Measurements from ENCODE around the gene BICD2.

The BICD2 gene

GRCh38 chr9:92679413-92680165 lies 85.0 kb downstream of the BICD2 start:
- H3K4me1 ChIP-seq (ENCODE audit: insufficient read depth, poor library complexity, severe bottlenecking): peaks cover 8% of the 10 kb centered on the region
- H3K9me3 ChIP-seq (ENCODE audit: severe bottlenecking): no peaks in the 10 kb centered on the region
- H3K4me3 ChIP-seq (ENCODE audit: severe bottlenecking): no peak overlapping the region
- no peak for TF ChIP-seq CTCF (IDR thresholded peaks at IDR 0.05; ENCODE audit: poor library complexity, severe bottlenecking)
- no peaks in the 10 kb centered on the region for H3K36me3 ChIP-seq (ENCODE audit: low read depth)
- ATAC-seq (ENCODE audit: low read depth) (no peak), DNase-seq (ENCODE audit: low spot score) (no peak)
- H3K27ac ChIP-seq (ENCODE audit: poor library complexity, severe bottlenecking): no peak overlapping the region
- H3K27me3 ChIP-seq (ENCODE audit: insufficient read depth, poor library complexity, severe bottlenecking): no peaks in the 10 kb centered on the region

DNA sequence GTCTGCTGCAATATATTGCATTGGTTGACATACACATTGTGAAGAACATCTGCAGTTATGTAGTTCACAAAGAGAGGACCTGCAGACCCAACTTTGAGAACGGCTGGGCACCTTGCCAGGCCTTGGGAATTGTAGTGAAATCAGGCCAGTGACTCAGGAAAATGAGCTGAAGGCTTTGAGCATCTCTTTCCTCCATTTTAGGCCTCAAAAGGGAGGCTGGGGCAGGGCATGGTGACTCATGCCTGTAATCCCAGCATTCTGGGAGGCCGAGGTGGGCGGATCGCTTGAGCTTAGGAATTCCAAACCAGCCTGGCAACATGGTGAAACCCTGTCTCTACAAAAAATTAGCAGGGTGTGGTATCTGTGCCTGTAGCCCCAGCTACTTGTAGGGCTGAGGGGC lies 93.3 kb downstream of the BICD2 start:
- H3K4me3 ChIP-seq (ENCODE audit: severe bottlenecking): no peak overlapping the region
- no peak for TF ChIP-seq CTCF (IDR thresholded peaks at IDR 0.05; ENCODE audit: poor library complexity, severe bottlenecking)
- H3K27me3 ChIP-seq (ENCODE audit: insufficient read depth, poor library complexity, severe bottlenecking): no peaks in the 10 kb centered on the region
- H3K9me3 ChIP-seq (ENCODE audit: severe bottlenecking): no peaks in the 10 kb centered on the region
- ATAC-seq (ENCODE audit: low read depth) (no peak), DNase-seq (ENCODE audit: low spot score) (no peak)
- H3K27ac ChIP-seq (ENCODE audit: poor library complexity, severe bottlenecking): peak overlapping the region; percentile 74
- peaks cover 7% of the 10 kb centered on the region; the same call in 1 of the 2 replicates for H3K36me3 ChIP-seq (ENCODE audit: low read depth)
- H3K4me1 ChIP-seq (ENCODE audit: insufficient read depth, poor library complexity, severe bottlenecking): peaks cover 4% of the 10 kb centered on the region

- no peaks in the 10 kb centered on the region for H3K9me3 ChIP-seq (ENCODE audit: severe bottlenecking)
- no peak for TF ChIP-seq CTCF (IDR thresholded peaks at IDR 0.05; ENCODE audit: poor library complexity, severe bottlenecking)
- peaks cover 4% of the 10 kb centered on the region for H3K4me1 ChIP-seq (ENCODE audit: insufficient read depth, poor library complexity, severe bottlenecking)
- ATAC-seq (ENCODE audit: low read depth) (peak; percentile 87), DNase-seq (ENCODE audit: low spot score) (peak; percentile 97)
- peaks cover 15% of the 10 kb centered on the region; the same call in 1 of the 2 replicates for H3K36me3 ChIP-seq (ENCODE audit: low read depth)
- no peaks in the 10 kb centered on the region for H3K27me3 ChIP-seq (ENCODE audit: insufficient read depth, poor library complexity, severe bottlenecking)
- peak within 1 kb of the TSS; percentile 70 for H3K4me3 ChIP-seq (ENCODE audit: severe bottlenecking)
- peak within 1 kb of the TSS; percentile 74 for H3K27ac ChIP-seq (ENCODE audit: poor library complexity, severe bottlenecking)
These were observed 94.5 kb downstream of the BICD2 start, which contains the start of gene IPPK for GRCh38 chr9:92669890-92670708. Gene IPPK (minus strand): TSS chr9:92670131. CDS start chr9:92669988, 143 bp downstream.

GRCh38 chr9:92669527-92669889 lies 95.1 kb downstream of the BICD2 start:
- ATAC-seq (ENCODE audit: low read depth) (peak; percentile 4; the same call in 2 of the 3 replicates), DNase-seq (ENCODE audit: low spot score) (no peak)
- Histone ChIP-seq H3K36me3 (ENCODE audit: low read depth) (peaks cover 15% of the 10 kb centered on the region; the same call in 1 of the 2 replicates), H3K9me3 (ENCODE audit: severe bottlenecking) (no peaks in the 10 kb centered on the region), H3K27me3 (ENCODE audit: insufficient read depth, poor library complexity, severe bottlenecking) (no peaks in the 10 kb centered on the region), H3K4me1 (ENCODE audit: insufficient read depth, poor library complexity, severe bottlenecking) (peaks cover 4% of the 10 kb centered on the region), H3K27ac (ENCODE audit: poor library complexity, severe bottlenecking) (peak overlapping the region; percentile 74), H3K4me3 (ENCODE audit: severe bottlenecking) (peak overlapping the region; percentile 70)
- TF ChIP-seq CTCF (IDR thresholded peaks at IDR 0.05; ENCODE audit: poor library complexity, severe bottlenecking): no peak

All from RWPE2 (cell line).